HG02610 (cell line): ENCODE data around the gene ARHGEF2.

Experiments
- ATAC-seq: cut with Tn5 transposase; IDR thresholded peaks from one replicate; pipeline ENCODE4 v1.9.1; 2021; ENCODE audit warnings: mild to moderate bottlenecking, moderate library complexity; ENCODE audit not compliant: unreplicated experiment

Gene ARHGEF2

GRCh38 chr1:155978325-155978972 is at the start of gene ARHGEF2:
TSS of gene ARHGEF2 (minus strand) at chr1:155978547. CDS start at chr1:155978427, 120 bp downstream.
- peak; percentile 48 for ATAC-seq

- no peak for ATAC-seq
Observed at GRCh38 chr1:156026588-156026987, 48.2 kb upstream of the ARHGEF2 start.

- ATAC-seq: no peak
Observed at GRCh38 chr1:156025876-156026275, 47.5 kb upstream of the ARHGEF2 start.

- no peak for ATAC-seq
Observed at GRCh38 chr1:156024801-156025200, 46.5 kb upstream of the ARHGEF2 start.

GRCh38 chr1:156021954-156022353 is 43.6 kb upstream of the ARHGEF2 start:
- ATAC-seq: no peak

- ATAC-seq: no peak
Observed at GRCh38 chr1:156021093-156021428, 42.7 kb upstream of the ARHGEF2 start.

GRCh38 chr1:156020293-156021092 is 42.1 kb upstream of the ARHGEF2 start, which contains the start of gene SSR2:
TSS of gene SSR2 (minus strand) at chr1:156020951. CDS start at chr1:156020167, 784 bp downstream.
- ATAC-seq: peak; percentile 97

GRCh38 chr1:156019946-156020292 is 41.6 kb upstream of the ARHGEF2 start:
- no peak for ATAC-seq

- ATAC-seq: no peak
Observed at GRCh38 chr1:156014829-156015228, 36.5 kb upstream of the ARHGEF2 start.

GRCh38 chr1:156012051-156012817 is 33.9 kb upstream of the ARHGEF2 start:
- peak; percentile 92 for ATAC-seq

- no peak for ATAC-seq
Observed at GRCh38 chr1:156009404-156009803, 31.1 kb upstream of the ARHGEF2 start.

GRCh38 chr1:156006666-156007376 is 28.5 kb upstream of the ARHGEF2 start:
- ATAC-seq: no peak

GRCh38 chr1:156004843-156005584 is 26.7 kb upstream of the ARHGEF2 start:
- ATAC-seq: no peak

- ATAC-seq: no peak
Observed at GRCh38 chr1:156003923-156004188, 25.5 kb upstream of the ARHGEF2 start.

- no peak for ATAC-seq
Observed at GRCh38 chr1:156002188-156002911, 24.0 kb upstream of the ARHGEF2 start.

GRCh38 chr1:156001662-156002171 is 23.4 kb upstream of the ARHGEF2 start:
- no peak for ATAC-seq

GRCh38 chr1:156001021-156001661 is 22.8 kb upstream of the ARHGEF2 start:
- ATAC-seq: no peak

GRCh38 chr1:155999964-156000363 is 21.6 kb upstream of the ARHGEF2 start:
- no peak for ATAC-seq

- no peak for ATAC-seq
Observed at GRCh38 chr1:155996166-155996565, 17.8 kb upstream of the ARHGEF2 start.
